ENCODE results near the gene PANK1. TPM values are rescaled to one million over a fixed set of nuclear protein-coding genes. Genes with fewer than 3 reads are reported as not detected.

PANK1 gene
- total and polyA plus RNA-seq, 8 donors, result 9.4 to 21.1 (median 17.5) TPM

GRCh38 chr10:89640241-89640640 lies 4.8 kb downstream of the PANK1 start:
- peaks cover 0 to under 1% of the 10 kb centered on the region in 2 donors for H3K4me1 ChIP-seq
- no peak overlapping the region for H3K4me3 ChIP-seq
- ATAC-seq (no peak), DNase-seq (no peak)
- intact Hi-C loops (cut with DNase I), result no loop called here
- no peaks in the 10 kb centered on the region for H3K36me3 ChIP-seq
- no peaks in the 10 kb centered on the region for H3K9me3 ChIP-seq
- H3K27me3 ChIP-seq, result peaks cover 0 to 11% of the 10 kb centered on the region in 2 donors
- TF ChIP-seq CTCF (IDR thresholded peaks at IDR 0.05), result no peak
- no peak overlapping the region for H3K27ac ChIP-seq

GRCh38 chr10:89639326-89639725 lies 5.7 kb downstream of the PANK1 start:
- intact Hi-C loops (cut with DNase I), result no loop called here
- H3K27me3 ChIP-seq, result peaks cover 0 to 2% of the 10 kb centered on the region in 2 donors
- ATAC-seq (no peak), DNase-seq (no peak)
- TF ChIP-seq CTCF (IDR thresholded peaks at IDR 0.05), result no peak
- H3K4me1 ChIP-seq, result no peaks in the 10 kb centered on the region
- H3K4me3 ChIP-seq, result no peak overlapping the region
- no peaks in the 10 kb centered on the region for H3K36me3 ChIP-seq
- H3K9me3 ChIP-seq, result no peaks in the 10 kb centered on the region
- H3K27ac ChIP-seq, result no peak overlapping the region

GRCh38 chr10:89637113-89637512 lies 7.9 kb downstream of the PANK1 start:
- TF ChIP-seq CTCF (IDR thresholded peaks at IDR 0.05), result no peak

GRCh38 chr10:89634637-89635036 lies 10.4 kb downstream of the PANK1 start:
- TF ChIP-seq CTCF (IDR thresholded peaks at IDR 0.05), result no peak
- H3K4me3 ChIP-seq, result no peak overlapping the region
- DNase-seq (no peak), ATAC-seq (no peak)
- H3K27me3 ChIP-seq, result no peaks in the 10 kb centered on the region
- no peaks in the 10 kb centered on the region for H3K36me3 ChIP-seq
- intact Hi-C loops (cut with DNase I), result no loop called here
- H3K4me1 ChIP-seq, result no peaks in the 10 kb centered on the region
- H3K9me3 ChIP-seq, result no peaks in the 10 kb centered on the region
- H3K27ac ChIP-seq, result no peak overlapping the region

More at GRCh38 chr10:89637113-89637512, 7.9 kb downstream of the PANK1 start:
- Histone ChIP-seq H3K27me3 (no peaks in the 10 kb centered on the region), H3K4me3 (no peak overlapping the region), H3K4me1 (no peaks in the 10 kb centered on the region), H3K27ac (no peak overlapping the region), H3K9me3 (no peaks in the 10 kb centered on the region), H3K36me3 (no peaks in the 10 kb centered on the region)
- ATAC-seq (peak; percentile 62), DNase-seq (no peak)
- intact Hi-C loops (cut with DNase I), result no loop called here

GRCh38 chr10:89633484-89633883 lies 11.6 kb downstream of the PANK1 start:
- Histone ChIP-seq H3K4me3 (no peak overlapping the region), H3K36me3 (no peaks in the 10 kb centered on the region), H3K4me1 (no peaks in the 10 kb centered on the region), H3K9me3 (no peaks in the 10 kb centered on the region), H3K27me3 (no peaks in the 10 kb centered on the region), H3K27ac (no peak overlapping the region)
- intact Hi-C loops (cut with DNase I), result no loop called here
- DNase-seq, result no peak
- no peak for TF ChIP-seq CTCF (IDR thresholded peaks at IDR 0.05)
- ATAC-seq, result peak; percentile 80
